GM21515 (cell line): ENCODE measurements around the gene CCDC89.

Source experiments
- ATAC-seq: cut with Tn5 transposase; IDR thresholded peaks from one replicate; pipeline ENCODE4 v1.9.1; 2021; ENCODE audit not compliant: unreplicated experiment

CCDC89 gene

GRCh38 chr11:85685820-85686459 is at the start of gene CCDC89:
Gene CCDC89 (minus strand): TSS chr11:85686195. CDS start chr11:85686130, 65 bp downstream.
- no peak for ATAC-seq

GRCh38 chr11:85732965-85733364 is 47.0 kb upstream of the CCDC89 start:
- no peak for ATAC-seq

- ATAC-seq, result no peak
Measured at GRCh38 chr11:85726381-85726780, 40.4 kb upstream of the CCDC89 start.

- no peak for ATAC-seq
Measured at GRCh38 chr11:85725510-85726258, 39.7 kb upstream of the CCDC89 start.

GRCh38 chr11:85724748-85725465 is 38.9 kb upstream of the CCDC89 start:
- no peak for ATAC-seq

- ATAC-seq, result no peak
Measured at GRCh38 chr11:85723088-85723487, 37.1 kb upstream of the CCDC89 start.

- no peak for ATAC-seq
Measured at GRCh38 chr11:85721191-85721590, 35.2 kb upstream of the CCDC89 start.

GRCh38 chr11:85718991-85719807 is 33.2 kb upstream of the CCDC89 start:
- ATAC-seq, result no peak

- ATAC-seq, result no peak
Measured at GRCh38 chr11:85718126-85718943, 32.3 kb upstream of the CCDC89 start.

GRCh38 chr11:85717429-85717828 is 31.4 kb upstream of the CCDC89 start:
- ATAC-seq, result no peak

- no peak for ATAC-seq
Measured at GRCh38 chr11:85712953-85713352, 27.0 kb upstream of the CCDC89 start.

GRCh38 chr11:85710917-85711316 is 24.9 kb upstream of the CCDC89 start:
- no peak for ATAC-seq

- no peak for ATAC-seq
Measured at GRCh38 chr11:85709941-85710702, 24.1 kb upstream of the CCDC89 start.

- ATAC-seq, result no peak
Measured at GRCh38 chr11:85705800-85706199, 19.8 kb upstream of the CCDC89 start.

- no peak for ATAC-seq
Measured at GRCh38 chr11:85704967-85705366, 19.0 kb upstream of the CCDC89 start.

GRCh38 chr11:85699957-85700741 is 14.2 kb upstream of the CCDC89 start:
- ATAC-seq, result peak; percentile 85

GRCh38 chr11:85698195-85698594 is 12.2 kb upstream of the CCDC89 start:
- no peak for ATAC-seq

GRCh38 chr11:85697747-85698146 is 11.8 kb upstream of the CCDC89 start:
- ATAC-seq, result no peak

- no peak for ATAC-seq
Measured at GRCh38 chr11:85695546-85695945, 9.6 kb upstream of the CCDC89 start.
